NB4 (cell line): ENCODE measurements around the gene NOMO2.
"Not testable (repeated sequence)": the region's sequence is repeated elsewhere in the genome, so short reads cannot be mapped to it uniquely, and the experiment has no call there.

Experiments used
- POLR2A ChIP-seq: IDR thresholded peaks from 2 replicates; pipeline ENCODE4 v1.6.1; 2011; ENCODE audit warnings: mild to moderate bottlenecking; ENCODE audit not compliant: insufficient read length; ENCODE audit errors: extremely low read depth
- TF ChIP-seq, protein P1 (sequence below): IDR thresholded peaks from 2 replicates; pipeline ENCODE4 v1.6.1; 2011; ENCODE audit warnings: low read depth, low read length
- TF ChIP-seq, protein P2 (sequence below): IDR thresholded peaks from one replicate; pipeline ENCODE4 v1.5.1; 2012; ENCODE audit warnings: low read depth, low read length

DNA sequence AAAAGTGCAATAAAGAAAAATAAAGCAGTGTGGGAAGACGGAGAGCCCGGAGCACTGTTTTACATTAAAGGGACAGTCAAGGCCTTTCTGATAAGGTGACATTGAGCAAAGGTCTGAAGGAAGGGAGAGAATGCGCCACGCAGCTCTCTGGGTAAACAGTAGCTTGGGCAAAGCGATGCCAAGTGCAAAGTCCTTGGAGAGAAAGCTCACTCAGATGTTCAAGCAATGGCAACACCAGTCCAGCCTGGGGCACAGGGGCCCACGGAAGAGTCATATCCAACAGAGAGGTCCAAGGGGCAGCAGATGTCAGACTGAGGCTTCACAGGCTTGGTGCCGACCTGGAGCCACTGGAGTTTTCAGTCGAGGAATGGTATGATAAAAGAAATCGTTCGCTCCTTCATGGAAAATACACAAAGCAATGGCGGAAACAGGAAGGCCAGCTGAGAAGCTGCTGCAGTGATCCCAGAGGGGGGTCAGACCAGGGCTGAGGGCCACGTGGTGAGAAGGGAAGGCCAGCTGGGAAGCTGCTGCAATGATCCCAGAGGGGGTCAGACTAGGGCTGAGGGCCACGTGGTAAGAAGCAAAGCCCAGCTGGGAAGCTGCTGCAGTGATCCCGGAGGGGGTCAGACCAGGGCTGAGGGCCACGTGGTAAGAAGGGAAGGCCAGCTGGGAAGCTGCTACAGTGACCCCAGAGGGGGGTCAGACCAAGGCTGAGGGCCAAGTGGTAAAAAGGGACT is 40.3 kb downstream of the NOMO2 start:
- TF ChIP-seq, protein P1, sequence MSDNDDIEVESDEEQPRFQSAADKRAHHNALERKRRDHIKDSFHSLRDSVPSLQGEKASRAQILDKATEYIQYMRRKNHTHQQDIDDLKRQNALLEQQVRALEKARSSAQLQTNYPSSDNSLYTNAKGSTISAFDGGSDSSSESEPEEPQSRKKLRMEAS: not testable (repeated sequence)
- TF ChIP-seq, protein P2, sequence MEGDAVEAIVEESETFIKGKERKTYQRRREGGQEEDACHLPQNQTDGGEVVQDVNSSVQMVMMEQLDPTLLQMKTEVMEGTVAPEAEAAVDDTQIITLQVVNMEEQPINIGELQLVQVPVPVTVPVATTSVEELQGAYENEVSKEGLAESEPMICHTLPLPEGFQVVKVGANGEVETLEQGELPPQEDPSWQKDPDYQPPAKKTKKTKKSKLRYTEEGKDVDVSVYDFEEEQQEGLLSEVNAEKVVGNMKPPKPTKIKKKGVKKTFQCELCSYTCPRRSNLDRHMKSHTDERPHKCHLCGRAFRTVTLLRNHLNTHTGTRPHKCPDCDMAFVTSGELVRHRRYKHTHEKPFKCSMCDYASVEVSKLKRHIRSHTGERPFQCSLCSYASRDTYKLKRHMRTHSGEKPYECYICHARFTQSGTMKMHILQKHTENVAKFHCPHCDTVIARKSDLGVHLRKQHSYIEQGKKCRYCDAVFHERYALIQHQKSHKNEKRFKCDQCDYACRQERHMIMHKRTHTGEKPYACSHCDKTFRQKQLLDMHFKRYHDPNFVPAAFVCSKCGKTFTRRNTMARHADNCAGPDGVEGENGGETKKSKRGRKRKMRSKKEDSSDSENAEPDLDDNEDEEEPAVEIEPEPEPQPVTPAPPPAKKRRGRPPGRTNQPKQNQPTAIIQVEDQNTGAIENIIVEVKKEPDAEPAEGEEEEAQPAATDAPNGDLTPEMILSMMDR: not testable (repeated sequence)
- not testable (repeated sequence) for TF ChIP-seq POLR2A
